HG03558 (cell line): ENCODE measurements around the gene IMPG1.

Source experiments
- ATAC-seq: cut with Tn5 transposase; IDR thresholded peaks from one replicate; pipeline ENCODE4 v1.9.1; 2021; ENCODE audit warnings: moderate number of reproducible peaks; ENCODE audit not compliant: unreplicated experiment; ENCODE audit errors: extremely low read depth

The IMPG1 gene

GRCh38 chr6:76072562-76072961 lies at the start of gene IMPG1:
IMPG1 (minus strand) TSS chr6:76072662; CDS start chr6:76072488, 174 bp downstream.
- ATAC-seq: no peak

GRCh38 chr6:76120302-76120701 lies 47.8 kb upstream of the IMPG1 start:
- ATAC-seq: no peak

- no peak for ATAC-seq
Observed at GRCh38 chr6:76073281-76073680, 819 bp upstream of the IMPG1 start.

- no peak for ATAC-seq
Observed at GRCh38 chr6:76057469-76057868, 15.0 kb downstream of the IMPG1 start.

GRCh38 chr6:76052314-76052713 lies 20.1 kb downstream of the IMPG1 start:
- ATAC-seq: no peak

- ATAC-seq: no peak
Observed at GRCh38 chr6:76043690-76044089, 28.8 kb downstream of the IMPG1 start.

- ATAC-seq: no peak
Observed at GRCh38 chr6:76035713-76036112, 36.7 kb downstream of the IMPG1 start.

GRCh38 chr6:76026101-76026500 lies 46.4 kb downstream of the IMPG1 start:
- no peak for ATAC-seq

- ATAC-seq: no peak
Observed at GRCh38 chr6:76014626-76015530, 57.6 kb downstream of the IMPG1 start.

GRCh38 chr6:76004202-76004601 lies 68.3 kb downstream of the IMPG1 start:
- ATAC-seq: peak; percentile 47

GRCh38 chr6:76003686-76004085 lies 68.8 kb downstream of the IMPG1 start:
- no peak for ATAC-seq

- ATAC-seq: no peak
Observed at GRCh38 chr6:76003113-76003512, 69.3 kb downstream of the IMPG1 start.

- no peak for ATAC-seq
Observed at GRCh38 chr6:76000629-76001028, 71.8 kb downstream of the IMPG1 start.

- ATAC-seq: no peak
Observed at GRCh38 chr6:75997696-75998095, 74.8 kb downstream of the IMPG1 start.

GRCh38 chr6:75993236-75994162 lies 79.0 kb downstream of the IMPG1 start:
- no peak for ATAC-seq

- ATAC-seq: no peak
Observed at GRCh38 chr6:75991941-75992340, 80.5 kb downstream of the IMPG1 start.

GRCh38 chr6:75986935-75987334 lies 85.5 kb downstream of the IMPG1 start:
- no peak for ATAC-seq

- ATAC-seq: no peak
Observed at GRCh38 chr6:75975904-75976303, 96.6 kb downstream of the IMPG1 start.

GRCh38 chr6:75970093-75970492 lies 102.4 kb downstream of the IMPG1 start:
- ATAC-seq: no peak

GRCh38 chr6:75968143-75968542 lies 104.3 kb downstream of the IMPG1 start:
- ATAC-seq: no peak

GRCh38 chr6:75963569-75963968 lies 108.9 kb downstream of the IMPG1 start:
- no peak for ATAC-seq
